Measurements from ENCODE around the gene RAX2. TPM values are rescaled to one million over a fixed set of nuclear protein-coding genes. Genes with fewer than 3 reads are reported as not detected.

RAX2 gene
- total and polyA plus RNA-seq, 10 of the 15 experiments (the other 5 are each of a cell fraction or from before 2014, with no cell fraction given) = not detected

GRCh38 chr19:3805859-3806258 is 33.8 kb upstream of the RAX2 start (continued):
- TF ChIP-seq WRNIP1 (IDR thresholded peaks at IDR 0.05; ENCODE audit: borderline replicate concordance, low read depth, low read length) (no peak), STAT3 (IDR thresholded peaks at IDR 0.05; ENCODE audit: low read depth, low read length) (no peak)

GRCh38 chr19:3804429-3804828 is 32.4 kb upstream of the RAX2 start:
- H2AFZ ChIP-seq (ENCODE audit: control insufficient read depth, low read depth, low read length) = no peak overlapping the region
- FAIRE-seq (no peak), ATAC-seq (no peak), DNase-seq (ENCODE audit: low read depth, low spot score) (no peak)
- SMC1A ChIA-PET (ENCODE audit: uncharacterized antibody, unreplicated experiment) = no interaction called here
- no peak overlapping the region for H3K9ac ChIP-seq (ENCODE audit: control insufficient read depth, insufficient read depth, low read length)
- CTCF ChIA-PET = interaction anchor here (1.5 kb wide), 1 partner anchor 8 kb away, joined by 3 read pairs; no protein-coding TSS in a partner anchor
- no TSS peak for BruUV-seq (replicated peaks)
- RAD21 ChIA-PET (ENCODE audit: unreplicated experiment) = no interaction called here
- H3K9me3 ChIP-seq (replicated peaks; ENCODE audit: control insufficient read depth, insufficient read depth, low read length) = no peaks in the 10 kb centered on the region; the same call in 2 of the 3 replicates
- no peaks in the 10 kb centered on the region for H4K20me1 ChIP-seq (ENCODE audit: control insufficient read depth, insufficient read depth)
- no peaks in the 10 kb centered on the region for H3K36me3 ChIP-seq (ENCODE audit: control insufficient read depth in 2 of 2, insufficient read depth in 2 of 2, low read length in 1 of 2)
- H3K4me1 ChIP-seq (ENCODE audit: control insufficient read depth, insufficient read depth, low read length) = 0 out of 2 replicates have a peak, but pooled peaks cover 4% of the 10 kb centered on the region
- in situ Hi-C loops (cut with MboI) (no loop called here), intact Hi-C loops (cut with micrococcal nuclease; ENCODE audit: unreplicated experiment) (no loop called here)
- no peak overlapping the region for H3K4me3 ChIP-seq
- H3K27me3 ChIP-seq (replicated peaks in 1 of 2; ENCODE audit: control insufficient read depth in 2 of 2, insufficient read depth in 2 of 2, low read length in 1 of 2) = peaks cover 2 to 4% of the 10 kb centered on the region in 2 experiments; a peak in 3 of 4 replicates
- POLR2A ChIA-PET = no interaction called here
- H3K27ac ChIP-seq (ENCODE audit: control insufficient read depth, insufficient read depth) = no peak overlapping the region
- WGBS (ENCODE audit: insufficient coverage, insufficient replicate concordance, low lambda C conversion rate, missing lambda C conversion rate) = 71% methylated on average over 11 of the region's 13 CpGs
- no peaks in the 10 kb centered on the region for H3K79me2 ChIP-seq (ENCODE audit: control insufficient read depth, insufficient read depth, low read length)
- no peak overlapping the region for H3K4me2 ChIP-seq (ENCODE audit: control insufficient read depth, insufficient read depth)
- TF ChIP-seq RBBP5 (conservative IDR thresholded peaks at IDR 0.05) = no peak
- no peak for TF ChIP-seq BCL11A (IDR thresholded peaks at IDR 0.05; ENCODE audit: low read depth, low read length)
- TF ChIP-seq ATF3 (IDR thresholded peaks at IDR 0.05; ENCODE audit: borderline replicate concordance, extremely low read depth, low read depth, low read length) = no peak
- TF ChIP-seq, protein P1, sequence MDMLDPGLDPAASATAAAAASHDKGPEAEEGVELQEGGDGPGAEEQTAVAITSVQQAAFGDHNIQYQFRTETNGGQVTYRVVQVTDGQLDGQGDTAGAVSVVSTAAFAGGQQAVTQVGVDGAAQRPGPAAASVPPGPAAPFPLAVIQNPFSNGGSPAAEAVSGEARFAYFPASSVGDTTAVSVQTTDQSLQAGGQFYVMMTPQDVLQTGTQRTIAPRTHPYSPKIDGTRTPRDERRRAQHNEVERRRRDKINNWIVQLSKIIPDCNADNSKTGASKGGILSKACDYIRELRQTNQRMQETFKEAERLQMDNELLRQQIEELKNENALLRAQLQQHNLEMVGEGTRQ (IDR thresholded peaks at IDR 0.05; ENCODE audit: borderline replicate concordance, low read depth, low read length) = no peak
- TF ChIP-seq ETV6 (conservative IDR thresholded peaks at IDR 0.05 in 1 of 2, IDR thresholded peaks at IDR 0.05 in 1 of 2; ENCODE audit: borderline replicate concordance in 1 of 2, low read depth in 1 of 2) = no peak
- no peak for TF ChIP-seq CREB1 (IDR thresholded peaks at IDR 0.05; ENCODE audit: low read depth)
- TF ChIP-seq, protein P2, sequence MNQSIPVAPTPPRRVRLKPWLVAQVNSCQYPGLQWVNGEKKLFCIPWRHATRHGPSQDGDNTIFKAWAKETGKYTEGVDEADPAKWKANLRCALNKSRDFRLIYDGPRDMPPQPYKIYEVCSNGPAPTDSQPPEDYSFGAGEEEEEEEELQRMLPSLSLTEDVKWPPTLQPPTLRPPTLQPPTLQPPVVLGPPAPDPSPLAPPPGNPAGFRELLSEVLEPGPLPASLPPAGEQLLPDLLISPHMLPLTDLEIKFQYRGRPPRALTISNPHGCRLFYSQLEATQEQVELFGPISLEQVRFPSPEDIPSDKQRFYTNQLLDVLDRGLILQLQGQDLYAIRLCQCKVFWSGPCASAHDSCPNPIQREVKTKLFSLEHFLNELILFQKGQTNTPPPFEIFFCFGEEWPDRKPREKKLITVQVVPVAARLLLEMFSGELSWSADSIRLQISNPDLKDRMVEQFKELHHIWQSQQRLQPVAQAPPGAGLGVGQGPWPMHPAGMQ (IDR thresholded peaks at IDR 0.05; ENCODE audit: borderline replicate concordance) = no peak
- no peak for TF ChIP-seq NRF1 (conservative IDR thresholded peaks at IDR 0.05; ENCODE audit: low read depth, low read length)
- TF ChIP-seq EGR1 (IDR thresholded peaks at IDR 0.05; ENCODE audit: borderline replicate concordance in 1 of 2, low read depth in 2 of 2, low read length in 2 of 2) = no peak
- TF ChIP-seq ZNF384 (IDR thresholded peaks at IDR 0.05; ENCODE audit: borderline replicate concordance, low read depth, low read length) = no peak
- TF ChIP-seq RCOR1 (conservative IDR thresholded peaks at IDR 0.05; ENCODE audit: low read depth, low read length) = no peak
- TF ChIP-seq, protein P3, sequence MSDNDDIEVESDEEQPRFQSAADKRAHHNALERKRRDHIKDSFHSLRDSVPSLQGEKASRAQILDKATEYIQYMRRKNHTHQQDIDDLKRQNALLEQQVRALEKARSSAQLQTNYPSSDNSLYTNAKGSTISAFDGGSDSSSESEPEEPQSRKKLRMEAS (IDR thresholded peaks at IDR 0.05; ENCODE audit: low read depth, low read length) = no peak
- TF ChIP-seq, protein P4, sequence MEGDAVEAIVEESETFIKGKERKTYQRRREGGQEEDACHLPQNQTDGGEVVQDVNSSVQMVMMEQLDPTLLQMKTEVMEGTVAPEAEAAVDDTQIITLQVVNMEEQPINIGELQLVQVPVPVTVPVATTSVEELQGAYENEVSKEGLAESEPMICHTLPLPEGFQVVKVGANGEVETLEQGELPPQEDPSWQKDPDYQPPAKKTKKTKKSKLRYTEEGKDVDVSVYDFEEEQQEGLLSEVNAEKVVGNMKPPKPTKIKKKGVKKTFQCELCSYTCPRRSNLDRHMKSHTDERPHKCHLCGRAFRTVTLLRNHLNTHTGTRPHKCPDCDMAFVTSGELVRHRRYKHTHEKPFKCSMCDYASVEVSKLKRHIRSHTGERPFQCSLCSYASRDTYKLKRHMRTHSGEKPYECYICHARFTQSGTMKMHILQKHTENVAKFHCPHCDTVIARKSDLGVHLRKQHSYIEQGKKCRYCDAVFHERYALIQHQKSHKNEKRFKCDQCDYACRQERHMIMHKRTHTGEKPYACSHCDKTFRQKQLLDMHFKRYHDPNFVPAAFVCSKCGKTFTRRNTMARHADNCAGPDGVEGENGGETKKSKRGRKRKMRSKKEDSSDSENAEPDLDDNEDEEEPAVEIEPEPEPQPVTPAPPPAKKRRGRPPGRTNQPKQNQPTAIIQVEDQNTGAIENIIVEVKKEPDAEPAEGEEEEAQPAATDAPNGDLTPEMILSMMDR (IDR thresholded peaks at IDR 0.05 in 2 of 3, conservative IDR thresholded peaks at IDR 0.05 in 1 of 3; ENCODE audit: control insufficient read depth in 2 of 3, extremely low read depth in 1 of 3, insufficient read depth in 1 of 3, low read depth in 3 of 3, low read length in 3 of 3) = no peak
- TF ChIP-seq MEF2A (IDR thresholded peaks at IDR 0.05; ENCODE audit: insufficient read depth, low read depth, low read length) = no peak
- TF ChIP-seq RAD51 (IDR thresholded peaks at IDR 0.05) = no peak
